HG03139 (cell line): ENCODE measurements around the gene SUGP2.
"Not testable (repeated sequence)": the region's sequence is repeated elsewhere in the genome, so short reads cannot be mapped to it uniquely, and the experiment has no call there.

Experiments
- ATAC-seq: cut with Tn5 transposase; IDR thresholded peaks from one replicate; pipeline ENCODE4 v1.9.1; 2021; ENCODE audit not compliant: unreplicated experiment

The SUGP2 gene

DNA sequence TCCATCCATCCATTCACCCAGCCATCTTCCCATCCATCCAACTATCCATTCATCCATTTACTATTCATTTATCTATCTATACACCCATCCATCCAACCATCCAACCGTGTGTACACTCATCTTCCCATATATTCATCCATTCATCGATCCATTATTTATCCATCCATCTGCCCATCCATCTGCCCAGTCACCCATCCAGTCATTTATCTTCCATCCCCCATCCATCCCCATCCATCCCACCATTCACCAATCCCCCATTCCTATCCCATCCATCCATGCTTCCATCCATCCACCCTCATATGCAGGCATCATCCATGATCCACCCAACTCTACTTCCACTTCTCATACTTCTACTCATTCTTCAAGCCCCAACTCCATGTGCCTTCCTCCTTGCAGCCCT lies 78.3 kb downstream of the SUGP2 start:
- ATAC-seq: no peak

DNA sequence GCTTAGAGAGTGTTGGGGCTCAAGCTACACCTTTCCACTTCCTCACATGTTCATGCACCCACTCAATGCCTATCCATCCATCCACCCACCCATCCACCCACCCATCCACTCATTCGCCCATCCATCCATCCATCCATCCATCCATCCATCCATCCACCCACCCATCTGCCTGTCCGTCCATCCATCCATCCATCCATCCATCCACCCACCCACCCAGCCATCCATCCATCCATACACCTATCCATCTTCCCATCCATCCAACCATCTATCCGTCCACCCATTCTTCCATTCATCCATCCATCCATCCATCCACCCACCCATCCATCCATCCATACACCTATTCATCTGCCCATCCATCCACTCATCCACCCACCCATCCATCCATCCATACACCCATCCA lies 79.2 kb downstream of the SUGP2 start:
- no peak for ATAC-seq

DNA sequence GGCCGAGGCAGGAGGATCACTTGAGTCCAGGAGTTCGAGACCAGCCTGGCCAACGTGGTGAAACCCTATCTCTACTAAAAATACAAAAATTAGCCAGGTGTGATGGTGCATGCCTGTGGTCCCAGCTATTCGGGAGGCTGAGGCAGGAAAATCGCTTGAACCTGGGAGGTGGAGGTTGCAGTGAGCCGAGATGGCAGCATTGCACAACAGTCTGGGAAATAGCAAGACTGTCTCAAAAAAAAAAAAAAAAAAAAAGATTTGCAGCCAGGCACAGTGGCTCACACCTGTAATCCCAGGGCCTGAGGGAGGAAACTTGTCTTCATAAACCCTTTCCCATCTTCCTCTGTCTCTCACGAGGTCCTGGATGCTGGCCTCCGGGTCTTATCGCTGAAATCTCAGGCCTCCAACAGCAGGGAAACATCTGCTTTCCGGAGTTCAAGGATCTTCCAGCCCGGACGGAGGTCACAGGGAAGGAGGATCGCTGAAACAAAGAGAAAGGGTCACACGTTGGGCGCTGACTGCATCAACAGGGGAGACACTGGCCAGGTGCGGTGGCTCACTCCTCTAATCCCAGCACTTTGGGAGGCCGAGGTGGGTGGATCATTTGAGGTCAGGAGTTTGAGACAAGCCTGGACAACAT lies 80.8 kb downstream of the SUGP2 start:
- ATAC-seq: not testable (repeated sequence)

DNA sequence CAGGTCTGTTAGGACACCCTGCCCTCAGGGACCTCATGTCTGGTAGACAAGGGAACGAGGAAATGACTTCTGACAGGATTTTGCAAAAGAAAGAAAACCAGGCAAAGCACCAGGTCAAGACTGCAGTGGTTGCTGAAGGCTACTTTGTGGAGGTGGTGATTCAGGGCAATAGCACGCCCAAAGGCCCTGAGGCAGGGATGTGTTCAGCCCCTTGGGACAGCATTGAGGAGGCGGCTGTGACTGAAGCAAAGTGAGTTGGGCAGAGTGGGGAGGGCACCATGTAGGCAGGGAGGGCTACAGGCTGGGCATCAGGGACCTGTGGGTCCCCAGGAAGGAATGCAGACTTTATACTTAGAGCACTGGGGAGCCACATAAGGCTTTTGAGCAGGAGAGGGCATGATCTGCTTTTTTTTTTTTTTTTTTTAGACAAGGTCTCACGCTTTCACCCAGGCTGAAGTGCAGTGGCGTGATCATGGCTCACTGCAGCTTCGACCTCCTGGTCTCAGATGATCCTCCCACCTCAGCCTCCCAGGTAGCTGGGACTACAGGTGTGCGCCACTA lies 81.5 kb downstream of the SUGP2 start:
- no peak for ATAC-seq

GRCh38 chr19:18949858-18950257 lies 83.5 kb downstream of the SUGP2 start:
- ATAC-seq: no peak

- ATAC-seq: no peak
These were observed 84.4 kb downstream of the SUGP2 start for GRCh38 chr19:18948976-18949356.

DNA sequence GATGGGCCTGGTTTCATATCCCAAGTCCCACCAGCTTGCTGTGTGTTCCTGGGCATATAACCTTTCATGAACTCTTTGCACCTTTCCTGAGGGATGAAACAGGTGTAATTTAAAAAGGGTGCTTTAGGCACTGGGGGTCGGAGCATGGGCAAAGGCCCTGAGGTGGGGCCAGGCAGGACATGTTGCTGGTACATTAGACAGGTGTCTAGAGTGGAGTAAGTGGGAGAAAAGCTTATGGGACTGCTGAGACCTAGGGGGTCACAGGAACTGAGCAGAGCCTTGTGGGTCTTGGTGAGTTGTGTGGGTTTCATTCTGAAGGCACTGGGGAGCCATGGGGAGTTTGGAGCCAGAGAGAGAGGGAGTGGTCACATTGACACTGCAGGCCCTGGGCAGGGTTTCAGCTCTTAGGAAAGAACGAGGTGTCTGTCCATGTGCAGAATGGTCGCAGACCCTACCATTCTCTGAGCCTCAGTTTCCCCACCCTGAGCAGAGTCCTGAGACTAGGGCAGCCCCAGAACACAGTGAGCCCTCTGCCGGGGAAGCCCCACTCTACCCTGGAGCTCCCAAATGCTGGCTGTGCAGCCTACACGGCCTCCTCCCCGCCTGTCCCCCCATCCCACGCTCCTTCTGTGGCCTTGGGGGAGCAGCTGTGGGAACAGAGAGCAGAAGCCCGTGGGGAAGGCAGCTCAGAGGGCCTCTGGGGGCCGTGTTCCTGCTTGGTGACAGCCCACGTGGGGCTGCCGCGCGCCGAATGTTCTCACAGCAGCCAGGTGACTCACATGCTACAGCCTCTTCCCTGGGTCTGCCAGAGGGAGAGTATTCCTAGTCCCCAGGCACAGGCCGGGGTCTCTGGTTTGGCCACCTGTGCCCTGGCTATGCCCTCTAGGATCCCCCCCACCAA lies 85.0 kb downstream of the SUGP2 start:
- ATAC-seq: no peak

DNA sequence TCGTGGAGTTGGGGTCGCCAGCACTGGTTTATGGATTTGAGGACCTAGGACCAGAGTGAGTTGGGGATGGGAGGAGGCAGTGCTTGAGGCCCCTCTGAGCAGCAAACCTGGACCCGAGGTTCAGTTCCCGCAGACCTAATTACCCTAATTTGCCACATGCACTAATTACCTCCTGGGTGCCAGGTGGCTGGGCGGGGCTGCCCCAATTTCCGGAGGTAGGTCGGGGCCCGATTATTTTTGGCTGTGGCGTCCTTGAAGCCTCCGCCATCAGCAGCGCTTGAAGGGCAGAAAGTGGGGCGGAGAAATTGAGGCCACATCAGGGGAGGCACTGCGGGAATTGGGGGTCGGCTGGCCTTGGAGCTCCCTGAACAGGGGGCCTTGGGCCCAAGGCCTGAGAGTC lies 86.4 kb downstream of the SUGP2 start:
- ATAC-seq: no peak

GRCh38 chr19:18946335-18946734 lies 87.0 kb downstream of the SUGP2 start:
- ATAC-seq: no peak

- no peak for ATAC-seq
These were observed 88.0 kb downstream of the SUGP2 start for GRCh38 chr19:18945297-18945696.

DNA sequence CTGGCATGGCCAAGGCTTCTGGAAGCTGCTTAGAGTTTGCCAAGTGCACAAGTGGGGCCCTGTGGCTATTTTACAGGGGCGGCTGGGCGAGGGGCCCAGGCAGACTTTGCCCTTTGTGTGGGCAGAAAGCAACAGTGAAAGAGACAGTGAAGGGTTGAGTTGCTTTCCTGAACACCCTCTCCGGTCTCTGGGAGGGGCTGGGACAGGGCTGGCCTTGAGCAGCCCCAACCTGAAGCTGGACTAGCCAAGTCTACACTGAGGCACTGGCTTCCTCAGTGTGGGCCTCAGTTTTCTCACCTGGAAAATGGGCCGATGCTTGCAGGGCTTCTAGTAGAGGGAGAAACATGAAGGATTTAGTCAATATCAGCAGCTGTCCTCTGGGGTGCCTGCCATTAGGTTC lies 89.9 kb downstream of the SUGP2 start:
- ATAC-seq: no peak

DNA sequence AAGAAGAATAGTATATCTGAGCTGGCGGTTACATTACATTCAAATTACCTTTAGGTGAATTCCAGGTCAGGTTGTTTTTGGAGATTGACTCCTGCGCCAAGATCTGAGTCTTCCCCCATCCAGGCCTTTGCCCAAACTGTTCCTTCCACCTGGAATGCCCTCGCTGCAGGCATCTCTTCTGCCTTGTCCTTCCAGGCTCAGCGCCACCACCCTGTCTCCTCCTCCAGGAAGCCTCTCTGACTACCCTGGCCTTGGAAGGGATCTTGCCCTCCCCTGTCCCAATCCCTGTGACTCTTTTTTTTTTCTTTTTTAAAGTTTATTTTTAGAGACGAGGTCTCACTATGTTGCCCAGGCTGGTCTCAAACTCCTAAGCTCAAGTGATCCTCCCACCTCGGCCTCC lies 90.6 kb downstream of the SUGP2 start:
- ATAC-seq: no peak

GRCh38 chr19:18941628-18942354 lies 91.5 kb downstream of the SUGP2 start:
- ATAC-seq: no peak
